Right atrium auricular region (tissue), 2 donors: Measurements from ENCODE around the gene AHCY. TPM values are rescaled to one million over a fixed set of nuclear protein-coding genes. Genes with fewer than 3 reads are reported as not detected.
"Not testable (repeated sequence)": the region's sequence is repeated elsewhere in the genome, so short reads cannot be mapped to it uniquely, and the experiment has no call there.

Source experiments
- DNase-seq: peaks from one replicate; pipeline ENCODE4 v3.0.0-alpha.2; 2019; ENCODE audit warnings: low spot score
- H3K27ac ChIP-seq, 2 donors: fragments of 200-600 bp; sonication (generic); 1 replicate in 1 of 2; 2 replicates in 1 of 2; pipeline ENCODE4 v1.5.1; 2016 to 2019
- H3K27me3 ChIP-seq, 2 donors: fragments of 200-600 bp; sonication (generic); one replicate each; pipeline versions ENCODE4 v1.5.1 to v1.6.0; 2017 to 2019
- H3K36me3 ChIP-seq: fragments of 200-600 bp; sonication (generic); one replicate; pipeline ENCODE4 v1.5.1; 2016
- H3K4me1 ChIP-seq, 2 donors: fragments of 200-600 bp; sonication (generic); one replicate each; pipeline versions ENCODE4 v1.5.1 to v1.6.0; 2017 to 2019
- H3K4me3 ChIP-seq, 2 donors: fragments of 200-600 bp; sonication (generic); 1 replicate in 1 of 2; 2 replicates in 1 of 2; pipeline ENCODE4 v1.5.1; 2017 to 2019; ENCODE audit warnings: mild to moderate bottlenecking in 1 of 2, moderate library complexity in 1 of 2
- H3K9me3 ChIP-seq, 2 donors: fragments of 200-600 bp; sonication (generic); one replicate each; pipeline ENCODE4 v1.5.1; 2019
- total RNA-seq, 2 donors: library from RNA; depleted of rRNA; stranded (reverse); fragments of >200 nt; gene quantifications; one replicate each; pipeline ENCODE4 v1.1.0, GENCODE V29; 2016
- TF ChIP-seq, protein P1 (sequence below), 2 donors: fragments of 200-600 bp; sonication (generic); IDR thresholded peaks; one replicate each; pipeline ENCODE4 v1.5.1; 2019; ENCODE audit warnings: antibody characterized with exemption in 2 of 2

The AHCY gene
- total RNA-seq, 2 donors from 2014 or later, result 51.9 to 59.7 TPM

DNA sequence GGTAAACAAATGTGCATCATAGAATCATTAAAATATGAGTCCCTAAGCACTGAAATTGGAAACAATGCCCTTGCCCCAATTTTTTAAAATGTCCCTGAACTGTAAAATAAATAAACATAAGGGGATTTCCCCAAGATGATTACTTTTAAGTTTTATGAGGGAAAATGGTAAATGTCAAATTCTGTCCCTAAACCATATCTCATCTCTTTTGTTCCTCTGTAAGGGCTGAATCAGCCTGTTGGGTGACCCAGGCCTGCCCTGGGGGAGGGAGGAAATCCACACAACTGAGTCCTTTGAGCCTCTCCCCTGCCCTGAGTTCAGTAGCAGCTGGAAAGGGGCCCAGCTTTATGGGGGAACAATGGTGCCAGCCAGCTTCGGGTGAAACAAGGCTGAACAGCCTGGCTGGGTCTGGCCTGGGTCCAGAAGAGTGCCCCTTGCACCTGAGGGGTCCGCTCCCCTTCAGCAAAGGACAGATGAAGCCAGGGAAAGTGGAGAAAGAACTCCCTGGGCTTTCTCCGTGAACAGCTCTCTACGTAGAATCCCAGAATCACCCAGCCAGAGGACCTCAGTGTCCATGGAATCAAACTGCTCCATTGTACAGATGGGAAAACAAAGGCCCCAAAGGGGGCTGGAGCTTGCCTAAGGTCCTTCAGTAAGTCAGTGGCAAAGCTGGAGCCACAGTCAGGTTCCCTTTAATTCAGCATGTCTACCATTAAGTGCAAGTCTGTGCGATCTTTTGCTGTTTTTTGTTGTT is 31.7 kb upstream of the AHCY start:
- no peak overlapping the region for H3K4me3 ChIP-seq
- H3K36me3 ChIP-seq, result no peaks in the 10 kb centered on the region
- H3K27me3 ChIP-seq, result no peaks in the 10 kb centered on the region
- H3K9me3 ChIP-seq, result no peaks in the 10 kb centered on the region
- no peak overlapping the region for H3K27ac ChIP-seq
- DNase-seq, result no peak
- H3K4me1 ChIP-seq, result no peaks in the 10 kb centered on the region
- TF ChIP-seq, protein P1, sequence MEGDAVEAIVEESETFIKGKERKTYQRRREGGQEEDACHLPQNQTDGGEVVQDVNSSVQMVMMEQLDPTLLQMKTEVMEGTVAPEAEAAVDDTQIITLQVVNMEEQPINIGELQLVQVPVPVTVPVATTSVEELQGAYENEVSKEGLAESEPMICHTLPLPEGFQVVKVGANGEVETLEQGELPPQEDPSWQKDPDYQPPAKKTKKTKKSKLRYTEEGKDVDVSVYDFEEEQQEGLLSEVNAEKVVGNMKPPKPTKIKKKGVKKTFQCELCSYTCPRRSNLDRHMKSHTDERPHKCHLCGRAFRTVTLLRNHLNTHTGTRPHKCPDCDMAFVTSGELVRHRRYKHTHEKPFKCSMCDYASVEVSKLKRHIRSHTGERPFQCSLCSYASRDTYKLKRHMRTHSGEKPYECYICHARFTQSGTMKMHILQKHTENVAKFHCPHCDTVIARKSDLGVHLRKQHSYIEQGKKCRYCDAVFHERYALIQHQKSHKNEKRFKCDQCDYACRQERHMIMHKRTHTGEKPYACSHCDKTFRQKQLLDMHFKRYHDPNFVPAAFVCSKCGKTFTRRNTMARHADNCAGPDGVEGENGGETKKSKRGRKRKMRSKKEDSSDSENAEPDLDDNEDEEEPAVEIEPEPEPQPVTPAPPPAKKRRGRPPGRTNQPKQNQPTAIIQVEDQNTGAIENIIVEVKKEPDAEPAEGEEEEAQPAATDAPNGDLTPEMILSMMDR (IDR thresholded peaks at IDR 0.05), result no peak

DNA sequence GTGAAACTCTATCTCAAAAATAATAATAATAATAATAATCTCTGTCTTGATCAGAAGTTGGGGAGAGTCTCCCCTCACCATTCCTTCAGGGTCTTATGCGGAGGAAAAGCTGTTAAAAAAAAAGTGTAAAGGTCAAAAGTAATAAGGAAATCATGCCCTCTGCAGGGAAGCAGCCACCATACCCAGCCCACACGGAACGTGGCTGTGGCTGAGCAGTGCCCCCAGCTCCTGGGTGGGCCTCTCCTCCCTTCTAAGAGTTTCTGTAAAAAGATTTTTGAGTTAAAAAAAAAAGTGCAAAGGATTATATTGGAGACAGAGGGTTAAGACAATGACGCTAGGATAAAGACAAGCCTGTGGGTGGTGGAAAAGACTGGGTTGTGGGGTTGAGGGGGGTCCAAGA is 30.6 kb upstream of the AHCY start:
- Histone ChIP-seq H3K9me3 (no peaks in the 10 kb centered on the region), H3K4me1 (no peaks in the 10 kb centered on the region), H3K27ac (no peak overlapping the region), H3K27me3 (no peaks in the 10 kb centered on the region), H3K4me3 (no peak overlapping the region), H3K36me3 (no peaks in the 10 kb centered on the region)
- TF ChIP-seq, protein P1 (IDR thresholded peaks at IDR 0.05), result no peak
- no peak for DNase-seq

DNA sequence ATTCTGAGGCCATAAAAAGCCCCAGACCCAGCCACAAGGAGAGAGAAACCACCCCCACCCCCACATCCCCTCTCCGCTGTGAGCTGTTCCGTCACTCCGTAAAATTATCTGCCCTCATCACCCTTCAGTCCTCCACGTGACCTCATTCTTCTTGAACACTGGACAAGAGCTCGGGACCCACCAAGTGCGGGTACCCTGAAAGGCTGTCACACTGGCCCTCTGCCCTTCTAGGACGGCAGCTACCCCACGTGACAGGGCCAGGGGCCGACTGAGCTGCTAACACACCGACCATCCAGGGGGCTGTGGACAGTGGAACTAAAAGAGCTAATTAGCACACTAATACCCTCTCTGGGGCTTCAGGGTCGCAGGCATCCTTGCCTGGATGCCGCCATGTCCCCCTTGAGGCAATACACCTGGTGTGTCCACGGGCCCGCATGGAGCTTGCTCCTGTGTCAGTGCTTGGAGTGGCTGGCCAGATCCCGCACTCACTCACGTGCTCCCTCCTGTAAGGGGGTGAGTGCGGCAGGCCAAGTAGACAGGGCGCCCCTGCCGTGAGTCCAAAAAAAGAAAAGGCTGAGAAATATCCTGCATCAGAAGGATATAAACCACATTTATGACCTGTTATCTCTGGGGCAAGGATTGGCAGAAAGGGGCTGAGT is 29.2 kb upstream of the AHCY start:
- H3K4me3 ChIP-seq, result no peak overlapping the region
- no peak overlapping the region for H3K27ac ChIP-seq
- no peaks in the 10 kb centered on the region for H3K27me3 ChIP-seq
- H3K9me3 ChIP-seq, result no peaks in the 10 kb centered on the region
- TF ChIP-seq, protein P1 (IDR thresholded peaks at IDR 0.05), result no peak
- no peak for DNase-seq
- H3K36me3 ChIP-seq, result no peaks in the 10 kb centered on the region
- no peaks in the 10 kb centered on the region for H3K4me1 ChIP-seq

DNA sequence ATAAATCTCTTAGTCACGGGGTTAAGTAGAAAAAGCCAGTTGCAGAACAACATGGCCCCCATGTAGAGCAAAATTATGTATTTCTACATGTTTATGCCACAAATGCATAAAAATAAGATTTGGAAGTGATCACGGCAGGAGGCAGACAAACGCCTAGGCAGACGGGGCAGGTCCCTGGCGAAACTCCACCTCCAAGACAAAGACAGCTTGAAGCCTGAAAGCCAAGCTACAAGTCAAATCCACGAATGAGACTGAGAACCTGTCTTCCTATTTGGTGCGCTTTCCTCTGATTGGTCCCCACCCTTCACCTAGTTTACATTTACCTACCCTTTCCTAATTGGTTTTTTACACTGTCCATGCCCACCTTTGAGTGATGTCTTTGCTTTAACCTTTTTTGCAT is 28.7 kb upstream of the AHCY start:
- TF ChIP-seq, protein P1 (IDR thresholded peaks at IDR 0.05), result no peak
- no peaks in the 10 kb centered on the region for H3K9me3 ChIP-seq
- no peak overlapping the region for H3K4me3 ChIP-seq
- no peaks in the 10 kb centered on the region for H3K4me1 ChIP-seq
- no peak for DNase-seq
- no peak overlapping the region for H3K27ac ChIP-seq
- H3K36me3 ChIP-seq, result no peaks in the 10 kb centered on the region
- no peaks in the 10 kb centered on the region for H3K27me3 ChIP-seq

DNA sequence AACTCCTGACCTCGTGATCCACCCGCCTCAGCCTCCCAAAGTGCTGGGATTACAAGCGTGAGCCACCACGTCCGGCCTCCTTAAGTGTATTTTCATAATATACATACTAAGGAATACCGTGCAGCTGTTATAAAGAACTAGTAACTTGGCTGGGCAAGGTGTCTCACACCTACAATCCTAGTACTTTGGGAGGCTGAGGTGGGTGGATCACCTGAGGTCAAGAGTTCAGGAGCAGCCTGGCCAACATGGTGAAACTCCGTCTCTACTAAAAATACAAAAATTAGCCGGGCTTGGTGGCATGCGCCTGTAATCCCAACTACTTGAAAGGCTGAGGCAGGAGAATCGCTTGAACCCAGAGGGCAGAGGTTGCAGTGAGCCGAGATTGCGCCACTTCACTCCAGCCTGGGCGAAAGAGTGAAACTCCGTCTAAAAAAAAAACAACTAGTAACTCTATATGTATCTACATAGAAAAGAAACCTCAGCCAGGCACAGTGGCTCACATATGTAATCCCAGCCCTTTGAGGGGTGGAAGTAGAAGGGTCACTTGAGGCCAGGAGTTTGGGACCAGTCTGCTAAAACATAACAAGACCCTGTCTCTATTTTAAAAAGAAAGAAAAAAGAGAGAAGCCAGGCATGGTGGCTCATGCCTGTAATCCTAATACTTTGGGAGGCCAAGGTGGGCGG is 27.8 kb upstream of the AHCY start:
- not testable (repeated sequence) for H3K9me3 ChIP-seq, DNase-seq, H3K27me3 ChIP-seq, H3K4me1 ChIP-seq, H3K36me3 ChIP-seq, H3K4me3 ChIP-seq, H3K27ac ChIP-seq
